GM12878 (cell line): ENCODE data around the gene MYCBP2. TPM values are rescaled to one million over a fixed set of nuclear protein-coding genes. Genes with fewer than 3 reads are reported as not detected.
A peak's percentile ranks its signal among the peaks of the same experiment; 100 is the strongest.

Source experiments
- BCLAF1 ChIP-seq: fragments of 450-650 bp; IDR thresholded peaks from 2 replicates; pipeline ENCODE4 v1.6.1; 2017; ENCODE audit warnings: antibody characterized with exemption, mild to moderate bottlenecking, moderate library complexity
- BHLHE40 ChIP-seq, 2 experiments: fragments of 450-650 bp in 1 of 2; IDR thresholded peaks; 2 replicates each; pipeline ENCODE4 v1.6.1; 2011 to 2017; ENCODE audit warnings: low read depth in 2 of 2, borderline replicate concordance in 1 of 2, improper control_type of control experiment in 1 of 2, low read length in 1 of 2, mild to moderate bottlenecking in 1 of 2
- EP300 ChIP-seq, 2 experiments: fragments of 150-350 bp in 1 of 2; IDR thresholded peaks; 2 replicates each; pipeline ENCODE4 v1.6.1; 2011 to 2012; ENCODE audit warnings: low read depth in 2 of 2, low read length in 2 of 2, borderline replicate concordance in 1 of 2, improper control_type of control experiment in 1 of 2, inconsistent platforms in 1 of 2; ENCODE audit not compliant: control insufficient read depth in 1 of 2
- IRF3 ChIP-seq: fragments of 450-650 bp; IDR thresholded peaks from 2 replicates; pipeline ENCODE4 v1.6.1; 2014; ENCODE audit warnings: mild to moderate bottlenecking
- IRF5 ChIP-seq: fragments of 450-650 bp; IDR thresholded peaks from 2 replicates; pipeline ENCODE4 v1.6.1; 2017; ENCODE audit warnings: borderline replicate concordance
- JUND ChIP-seq: IDR thresholded peaks from 2 replicates; pipeline ENCODE4 v1.6.1; 2012; ENCODE audit warnings: low read depth, mild to moderate bottlenecking, low read length, improper control_type of control experiment, moderate library complexity
- MAX ChIP-seq: IDR thresholded peaks from 2 replicates; pipeline ENCODE4 v1.6.1; 2012; ENCODE audit warnings: low read depth, low read length, improper control_type of control experiment
- PRDM15 ChIP-seq: fragments of 450-650 bp; formaldehyde crosslinking; IDR thresholded peaks from 2 replicates; pipeline ENCODE4 v1.4.0; 2020; ENCODE audit warnings: mild to moderate bottlenecking, moderate library complexity
- REST ChIP-seq: IDR thresholded peaks from 2 replicates; pipeline ENCODE4 v1.6.1; 2012; ENCODE audit warnings: mild to moderate bottlenecking, low read depth, low read length
- RUNX3 ChIP-seq: IDR thresholded peaks from 2 replicates; pipeline ENCODE4 v1.6.1; 2012; ENCODE audit warnings: low read length, inconsistent platforms
- ZBTB11 ChIP-seq: fragments of 450-650 bp; formaldehyde crosslinking; IDR thresholded peaks from 2 replicates; pipeline ENCODE4 v1.5.0; 2022; ENCODE audit warnings: mild to moderate bottlenecking, missing genetic modification characterization
- polyA plus RNA-seq, 11 experiments: library from polyadenylated mRNA; depleted of rRNA in 4 of 11; unstranded in 6 of 11; stranded (reverse) in 5 of 11; fragments of >200 nt; fragmentation: Nextera tagmentation in 4 of 11; fragmentation: Illumina TruSeq in 1 of 11; extraction: Ambion mirVana in 4 of 11; extraction: Trizol in 1 of 11; gene quantifications; 1 replicate in 1 of 11; 2 replicates in 10 of 11; pipeline versions ENCODE4 v1.2.1 to v1.2.3, GENCODE V29; 2011 to 2016; ENCODE audit warnings: inconsistent platforms in 2 of 11, missing spikeins in 2 of 11, low read depth in 1 of 11
- total RNA-seq, 4 experiments: library from RNA; depleted of rRNA in 3 of 4; stranded (reverse); fragments of >200 nt in 3 of 4; fragmentation: Illumina TruSeq in 1 of 4; extraction: Trizol in 1 of 4; gene quantifications; 2 replicates each; pipeline versions ENCODE4 v1.2.1 to v1.2.3, GENCODE V29; 2013 to 2021

MYCBP2 gene
- total and polyA plus RNA-seq, 10 of the 15 experiments (the other 5 are each of a cell fraction or from before 2014, with no cell fraction given), result 51.9 to 152 (median 98.2) TPM

GRCh38 chr13:77338961-77339401 is 12.1 kb upstream of the MYCBP2 start (continued):
- no peak for TF ChIP-seq ZBTB11 (CRISPR knock-in tag)
- no peak for TF ChIP-seq JUND
- TF ChIP-seq BCLAF1, result no peak
- TF ChIP-seq REST, result no peak
- no peak for TF ChIP-seq IRF5
- no peak for TF ChIP-seq IRF3
- no peak for TF ChIP-seq EP300 (IDR thresholded peaks at IDR 0.05; ENCODE audit: borderline replicate concordance in 1 of 2, control insufficient read depth in 1 of 2, low read depth in 2 of 2, low read length in 2 of 2)
- no peak for TF ChIP-seq RUNX3
- no peak for TF ChIP-seq PRDM15
- TF ChIP-seq BHLHE40 (IDR thresholded peaks at IDR 0.05; ENCODE audit: borderline replicate concordance in 1 of 2, low read depth in 2 of 2, low read length in 1 of 2), result 0 out of 4 replicates have a peak, but pooled peaks of 1 of the 2 experiments have one; percentile 9
- no peak for TF ChIP-seq MAX
